ENCODE measurements around the gene CDH10.

CDH10 gene

DNA sequence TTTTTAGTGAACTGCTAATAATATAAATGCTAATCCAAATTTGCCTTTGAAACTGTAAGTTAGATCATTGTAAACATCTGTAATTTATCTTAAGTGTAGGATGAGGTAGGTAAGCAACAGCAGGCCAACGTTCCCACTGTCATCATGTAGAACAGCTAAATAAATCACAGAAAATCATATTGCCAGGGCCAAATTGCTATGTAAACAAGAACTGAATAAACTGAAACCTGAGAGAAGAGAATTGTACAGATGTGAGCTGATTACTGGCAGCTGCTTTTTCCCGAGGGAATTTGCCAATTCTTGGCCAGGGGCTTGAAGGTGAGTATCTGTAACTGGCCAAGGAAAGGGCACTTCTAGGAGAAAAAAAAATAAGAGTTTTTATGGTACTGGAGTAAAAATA lies 97.6 kb downstream of the CDH10 start:
- no peak overlapping the region for H3K4me3 ChIP-seq (ENCODE audit: insufficient read depth, low read depth, low read length)
- no peaks in the 10 kb centered on the region for H3K27me3 ChIP-seq (ENCODE audit: control insufficient read depth, insufficient read depth, low read length, poor library complexity, severe bottlenecking)
- H3K4me1 ChIP-seq (ENCODE audit: control insufficient read depth, insufficient read depth, low read length), result no peaks in the 10 kb centered on the region
- no peaks in the 10 kb centered on the region for H3K9me3 ChIP-seq (ENCODE audit: control insufficient read depth, low read length)
- no peak overlapping the region for H3K27ac ChIP-seq (ENCODE audit: insufficient read depth, low read depth, low read length, poor library complexity, severe bottlenecking)
- no peaks in the 10 kb centered on the region for H3K36me3 ChIP-seq (ENCODE audit: control insufficient read depth, insufficient read depth, low read length)
- WGBS, 2 experiments, result 91 to 93% methylated on average over 1 to 2 of the region's 2 CpGs

DNA sequence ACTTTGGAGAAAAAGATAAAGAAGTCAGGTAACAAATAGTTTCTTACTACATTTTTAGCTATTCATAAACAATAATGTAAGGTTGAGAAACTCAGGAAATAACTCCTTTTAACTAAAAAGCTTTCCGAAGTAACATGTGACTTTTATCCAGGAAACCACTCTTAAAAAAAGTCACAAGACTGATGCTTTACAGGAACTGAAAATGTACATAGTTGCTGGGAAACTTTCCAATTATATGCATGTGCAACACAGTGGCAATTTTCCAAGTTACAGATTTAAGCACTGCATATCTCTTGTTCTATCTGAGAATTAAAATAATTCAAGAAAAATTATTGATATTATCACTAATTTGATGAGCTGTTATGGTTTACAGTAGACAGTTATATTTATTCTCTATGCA lies 105.2 kb downstream of the CDH10 start:
- Histone ChIP-seq H3K4me1 (ENCODE audit: control insufficient read depth, insufficient read depth, low read length) (no peaks in the 10 kb centered on the region), H3K4me3 (ENCODE audit: insufficient read depth, low read depth, low read length) (no peak overlapping the region), H3K27ac (ENCODE audit: insufficient read depth, low read depth, low read length, poor library complexity, severe bottlenecking) (no peak overlapping the region), H3K9me3 (ENCODE audit: control insufficient read depth, low read length) (no peaks in the 10 kb centered on the region), H3K36me3 (ENCODE audit: control insufficient read depth, insufficient read depth, low read length) (no peaks in the 10 kb centered on the region), H3K27me3 (ENCODE audit: control insufficient read depth, insufficient read depth, low read length, poor library complexity, severe bottlenecking) (no peaks in the 10 kb centered on the region)
- WGBS, 2 experiments, result 89% methylated on average over 1 of the region's 1 CpG; no CpG with 5 or more reads in 1 of the 2 experiments

DNA sequence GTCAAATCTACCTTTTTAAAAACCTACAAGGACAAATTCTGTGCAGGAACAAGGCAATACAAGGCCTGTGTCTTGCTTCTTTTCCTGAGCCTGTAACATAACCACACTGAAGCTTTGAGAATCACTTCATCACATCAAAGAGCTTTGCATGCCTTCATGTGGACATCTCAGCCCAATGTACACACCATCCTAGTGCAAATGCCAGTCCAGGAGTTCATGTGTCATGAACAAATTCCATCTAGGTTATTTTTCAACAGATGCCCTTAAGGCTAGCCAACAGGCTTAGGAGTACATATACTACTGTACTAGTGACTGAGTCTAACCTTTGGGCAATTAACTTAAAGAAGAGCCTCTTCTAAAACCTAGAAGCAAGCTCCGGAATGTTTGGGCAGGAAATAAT lies 106.4 kb downstream of the CDH10 start:
- Histone ChIP-seq H3K4me1 (ENCODE audit: control insufficient read depth, insufficient read depth, low read length) (no peaks in the 10 kb centered on the region), H3K9me3 (ENCODE audit: control insufficient read depth, low read length) (no peaks in the 10 kb centered on the region), H3K27me3 (ENCODE audit: control insufficient read depth, insufficient read depth, low read length, poor library complexity, severe bottlenecking) (no peaks in the 10 kb centered on the region), H3K36me3 (ENCODE audit: control insufficient read depth, insufficient read depth, low read length) (no peaks in the 10 kb centered on the region), H3K27ac (ENCODE audit: insufficient read depth, low read depth, low read length, poor library complexity, severe bottlenecking) (no peak overlapping the region), H3K4me3 (ENCODE audit: insufficient read depth, low read depth, low read length) (no peak overlapping the region)
- WGBS, 2 experiments, result 80 to 86% methylated on average over 1 of the region's 1 CpG

DNA sequence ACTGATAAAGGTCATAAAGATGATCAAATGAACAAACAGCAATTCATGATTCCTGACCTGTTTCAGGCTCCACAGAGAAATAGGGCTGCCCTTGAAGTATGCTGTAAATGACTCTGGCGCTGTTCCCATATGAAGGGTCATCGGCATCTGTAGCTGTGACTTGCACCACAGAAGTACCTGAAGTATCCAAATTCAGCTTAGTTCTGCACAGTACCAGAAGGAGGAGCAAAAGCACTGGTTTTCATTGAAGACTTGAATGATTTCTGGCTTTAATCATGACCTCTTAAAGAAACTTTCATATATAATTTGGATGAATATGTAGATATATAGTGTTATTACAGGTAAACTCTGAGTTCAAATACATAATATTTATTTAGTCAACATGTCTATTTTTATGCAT lies 109.1 kb downstream of the CDH10 start:
- H3K36me3 ChIP-seq (ENCODE audit: control insufficient read depth, insufficient read depth, low read length), result no peaks in the 10 kb centered on the region
- H3K4me3 ChIP-seq (ENCODE audit: insufficient read depth, low read depth, low read length), result no peak overlapping the region
- WGBS, 2 experiments, result 92 to 93% methylated on average over 2 of the region's 2 CpGs
- no peaks in the 10 kb centered on the region for H3K9me3 ChIP-seq (ENCODE audit: control insufficient read depth, low read length)
- H3K27ac ChIP-seq (ENCODE audit: insufficient read depth, low read depth, low read length, poor library complexity, severe bottlenecking), result no peak overlapping the region
- no peaks in the 10 kb centered on the region for H3K27me3 ChIP-seq (ENCODE audit: control insufficient read depth, insufficient read depth, low read length, poor library complexity, severe bottlenecking)
- no peaks in the 10 kb centered on the region for H3K4me1 ChIP-seq (ENCODE audit: control insufficient read depth, insufficient read depth, low read length)

DNA sequence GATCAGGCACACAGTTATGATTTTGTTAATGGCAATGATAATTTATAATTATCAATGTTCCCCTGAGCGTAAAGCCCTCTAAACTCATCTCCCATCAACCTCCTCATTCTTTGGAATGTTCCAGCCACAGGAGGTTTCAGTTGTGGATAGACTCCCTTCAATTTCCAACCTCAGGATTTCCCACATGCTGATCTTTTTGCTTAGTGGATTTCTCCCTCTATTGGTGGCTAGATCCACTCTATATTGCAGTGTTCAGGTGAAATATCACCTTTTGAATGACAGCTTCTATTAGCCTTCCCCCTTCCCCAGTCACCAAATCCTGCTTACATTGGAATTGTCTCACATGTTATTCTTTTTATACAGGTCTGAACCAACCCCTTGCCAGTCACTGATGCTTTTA lies 113.9 kb downstream of the CDH10 start:
- WGBS, 2 experiments, result 78 to 94% methylated on average over 1 of the region's 1 CpG
- Histone ChIP-seq H3K9me3 (ENCODE audit: control insufficient read depth, low read length) (no peaks in the 10 kb centered on the region), H3K36me3 (ENCODE audit: control insufficient read depth, insufficient read depth, low read length) (no peaks in the 10 kb centered on the region), H3K4me3 (ENCODE audit: insufficient read depth, low read depth, low read length) (no peak overlapping the region), H3K27ac (ENCODE audit: insufficient read depth, low read depth, low read length, poor library complexity, severe bottlenecking) (no peak overlapping the region), H3K27me3 (ENCODE audit: control insufficient read depth, insufficient read depth, low read length, poor library complexity, severe bottlenecking) (no peaks in the 10 kb centered on the region), H3K4me1 (ENCODE audit: control insufficient read depth, insufficient read depth, low read length) (no peaks in the 10 kb centered on the region)

GRCh38 chr5:24525414-24525813 lies 119.4 kb downstream of the CDH10 start:
- H3K27me3 ChIP-seq (ENCODE audit: control insufficient read depth, insufficient read depth, low read length, poor library complexity, severe bottlenecking), result no peaks in the 10 kb centered on the region
- no peaks in the 10 kb centered on the region for H3K4me1 ChIP-seq (ENCODE audit: control insufficient read depth, insufficient read depth, low read length)
- WGBS, 2 experiments, result 82 to 90% methylated on average over 3 to 7 of the region's 7 CpGs
- no peak overlapping the region for H3K4me3 ChIP-seq (ENCODE audit: insufficient read depth, low read depth, low read length)
- H3K36me3 ChIP-seq (ENCODE audit: control insufficient read depth, insufficient read depth, low read length), result no peaks in the 10 kb centered on the region
- H3K9me3 ChIP-seq (ENCODE audit: control insufficient read depth, low read length), result no peaks in the 10 kb centered on the region
- no peak overlapping the region for H3K27ac ChIP-seq (ENCODE audit: insufficient read depth, low read depth, low read length, poor library complexity, severe bottlenecking)

DNA sequence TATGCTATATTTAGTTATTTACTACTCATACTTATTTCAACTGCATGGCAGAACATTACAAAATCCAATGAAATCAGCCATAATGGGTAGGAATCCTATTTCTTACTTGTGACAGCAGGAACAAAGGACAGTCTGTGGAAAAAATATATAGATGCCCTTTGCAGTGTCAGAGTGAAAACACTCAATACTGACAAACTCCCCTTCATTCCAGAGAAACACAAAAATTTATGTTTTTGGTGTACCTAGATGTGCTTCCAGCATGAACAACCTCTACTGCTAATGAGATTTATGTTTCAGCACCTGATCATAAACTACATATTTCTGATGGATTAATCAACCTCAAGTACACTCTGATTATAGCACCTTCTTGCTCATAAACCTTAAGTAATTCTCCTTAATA lies 132.4 kb downstream of the CDH10 start:
- Histone ChIP-seq H3K9me3 (ENCODE audit: control insufficient read depth, low read length) (no peaks in the 10 kb centered on the region), H3K36me3 (ENCODE audit: control insufficient read depth, insufficient read depth, low read length) (no peaks in the 10 kb centered on the region), H3K4me1 (ENCODE audit: control insufficient read depth, insufficient read depth, low read length) (no peaks in the 10 kb centered on the region), H3K27ac (ENCODE audit: insufficient read depth, low read depth, low read length, poor library complexity, severe bottlenecking) (no peak overlapping the region), H3K4me3 (ENCODE audit: insufficient read depth, low read depth, low read length) (no peak overlapping the region), H3K27me3 (ENCODE audit: control insufficient read depth, insufficient read depth, low read length, poor library complexity, severe bottlenecking) (no peaks in the 10 kb centered on the region)

DNA sequence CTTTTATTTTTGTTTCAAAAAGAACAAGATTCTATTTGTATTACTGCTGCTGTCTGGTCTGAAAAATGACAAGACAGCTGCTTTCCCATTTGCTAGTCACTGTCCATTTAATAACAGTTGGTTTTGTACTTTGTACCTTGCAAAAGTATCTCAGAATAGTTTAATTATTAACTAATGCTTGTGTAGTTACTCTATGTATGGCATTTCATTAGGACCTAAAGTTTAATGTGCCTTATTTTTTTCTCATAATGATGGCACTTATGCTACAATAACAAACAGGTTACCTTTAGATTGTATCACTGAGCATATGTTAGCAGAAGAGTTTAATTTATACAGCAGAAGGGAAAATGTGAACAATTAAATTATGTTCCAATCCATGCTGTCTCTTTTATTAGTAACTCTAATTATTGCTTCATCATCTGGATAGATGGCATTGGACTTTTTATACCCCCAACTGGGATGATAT lies 134.2 kb downstream of the CDH10 start:
- Histone ChIP-seq H3K4me1 (ENCODE audit: control insufficient read depth, insufficient read depth, low read length) (no peaks in the 10 kb centered on the region), H3K9me3 (ENCODE audit: control insufficient read depth, low read length) (no peaks in the 10 kb centered on the region), H3K36me3 (ENCODE audit: control insufficient read depth, insufficient read depth, low read length) (no peaks in the 10 kb centered on the region), H3K4me3 (ENCODE audit: insufficient read depth, low read depth, low read length) (no peak overlapping the region), H3K27ac (ENCODE audit: insufficient read depth, low read depth, low read length, poor library complexity, severe bottlenecking) (no peak overlapping the region), H3K27me3 (ENCODE audit: control insufficient read depth, insufficient read depth, low read length, poor library complexity, severe bottlenecking) (no peaks in the 10 kb centered on the region)

GRCh38 chr5:24509943-24510342 lies 134.8 kb downstream of the CDH10 start:
- H3K36me3 ChIP-seq (ENCODE audit: control insufficient read depth, insufficient read depth, low read length), result no peaks in the 10 kb centered on the region
- no peaks in the 10 kb centered on the region for H3K27me3 ChIP-seq (ENCODE audit: control insufficient read depth, insufficient read depth, low read length, poor library complexity, severe bottlenecking)
- H3K9me3 ChIP-seq (ENCODE audit: control insufficient read depth, low read length), result no peaks in the 10 kb centered on the region
- WGBS, 2 experiments, result 88 to 98% methylated on average over 2 to 3 of the region's 3 CpGs
- H3K4me1 ChIP-seq (ENCODE audit: control insufficient read depth, insufficient read depth, low read length), result no peaks in the 10 kb centered on the region
- H3K27ac ChIP-seq (ENCODE audit: insufficient read depth, low read depth, low read length, poor library complexity, severe bottlenecking), result no peak overlapping the region
- H3K4me3 ChIP-seq (ENCODE audit: insufficient read depth, low read depth, low read length), result no peak overlapping the region

DNA sequence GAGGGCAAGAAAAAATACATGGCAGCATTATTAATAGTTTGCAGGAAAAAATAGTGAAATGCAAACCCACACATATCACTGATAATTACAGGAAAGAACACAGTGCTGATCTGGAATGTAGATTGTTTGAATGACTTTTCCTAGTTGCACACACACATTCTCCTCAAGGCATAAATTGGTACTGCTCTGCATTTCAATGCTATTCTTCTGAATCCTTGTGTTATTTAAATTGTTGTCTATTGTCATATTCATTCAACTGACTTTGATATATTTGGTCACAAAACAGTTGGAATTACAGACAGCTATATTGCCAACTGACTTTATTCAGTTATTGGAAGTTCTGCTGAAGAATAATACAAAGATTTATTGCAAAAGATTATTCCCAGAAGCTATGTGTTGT lies 139.5 kb downstream of the CDH10 start:
- Histone ChIP-seq H3K36me3 (ENCODE audit: control insufficient read depth, insufficient read depth, low read length) (no peaks in the 10 kb centered on the region), H3K9me3 (ENCODE audit: control insufficient read depth, low read length) (no peaks in the 10 kb centered on the region), H3K4me3 (ENCODE audit: insufficient read depth, low read depth, low read length) (no peak overlapping the region), H3K27me3 (ENCODE audit: control insufficient read depth, insufficient read depth, low read length, poor library complexity, severe bottlenecking) (no peaks in the 10 kb centered on the region), H3K27ac (ENCODE audit: insufficient read depth, low read depth, low read length, poor library complexity, severe bottlenecking) (no peak overlapping the region), H3K4me1 (ENCODE audit: control insufficient read depth, insufficient read depth, low read length) (no peaks in the 10 kb centered on the region)

GRCh38 chr5:24497591-24498157 lies 147.1 kb downstream of the CDH10 start:
- no peaks in the 10 kb centered on the region for H3K4me1 ChIP-seq (ENCODE audit: control insufficient read depth, insufficient read depth, low read length)
- no peaks in the 10 kb centered on the region for H3K27me3 ChIP-seq (ENCODE audit: control insufficient read depth, insufficient read depth, low read length, poor library complexity, severe bottlenecking)
- H3K4me3 ChIP-seq (ENCODE audit: insufficient read depth, low read depth, low read length), result no peak overlapping the region
- WGBS, 2 experiments, result 83 to 84% methylated on average over 4 of the region's 5 CpGs
- H3K9me3 ChIP-seq (ENCODE audit: control insufficient read depth, low read length), result no peaks in the 10 kb centered on the region
- H3K36me3 ChIP-seq (ENCODE audit: control insufficient read depth, insufficient read depth, low read length), result no peaks in the 10 kb centered on the region
- no peak overlapping the region for H3K27ac ChIP-seq (ENCODE audit: insufficient read depth, low read depth, low read length, poor library complexity, severe bottlenecking)

Measured in ectodermal cell (in vitro differentiated cells).